Measurements from ENCODE around the gene ARHGAP20.

ARHGAP20 gene

GRCh38 chr11:110711776-110712658 lies at the start of gene ARHGAP20:
ARHGAP20 (minus strand) TSS chr11:110712437; CDS start chr11:110712231, 206 bp downstream.
- no peak for TF ChIP-seq CTCF (conservative IDR thresholded peaks at IDR 0.05; ENCODE audit: control insufficient read depth, insufficient read depth, low read depth, low read length)
- DNase-seq (ENCODE audit: low read depth) = peak; percentile 49

GRCh38 chr11:110761991-110762390 lies 49.8 kb upstream of the ARHGAP20 start:
- no peak for DNase-seq (ENCODE audit: low read depth)
- no peak for TF ChIP-seq CTCF (conservative IDR thresholded peaks at IDR 0.05; ENCODE audit: control insufficient read depth, insufficient read depth, low read depth, low read length)
- no peak overlapping the region for H3K4me3 ChIP-seq (ENCODE audit: control insufficient read depth, low read depth, low read length)

More at GRCh38 chr11:110711776-110712658, at the start of gene ARHGAP20:
- peak within 1 kb of the TSS; percentile 54 for H3K4me3 ChIP-seq (ENCODE audit: control insufficient read depth, low read depth, low read length)

- TF ChIP-seq CTCF (conservative IDR thresholded peaks at IDR 0.05; ENCODE audit: control insufficient read depth, insufficient read depth, low read depth, low read length) = no peak
- H3K4me3 ChIP-seq (ENCODE audit: control insufficient read depth, low read depth, low read length) = no peak overlapping the region
- DNase-seq (ENCODE audit: low read depth) = no peak
Observed at GRCh38 chr11:110761131-110761530, 48.9 kb upstream of the ARHGAP20 start.

- peak; percentile 53 for DNase-seq (ENCODE audit: low read depth)
- TF ChIP-seq CTCF (conservative IDR thresholded peaks at IDR 0.05; ENCODE audit: control insufficient read depth, insufficient read depth, low read depth, low read length) = no peak
- no peak overlapping the region for H3K4me3 ChIP-seq (ENCODE audit: control insufficient read depth, low read depth, low read length)
Observed at GRCh38 chr11:110759972-110760381, 47.7 kb upstream of the ARHGAP20 start.

GRCh38 chr11:110757962-110758755 lies 45.9 kb upstream of the ARHGAP20 start:
- no peak for DNase-seq (ENCODE audit: low read depth)
- no peak for TF ChIP-seq CTCF (conservative IDR thresholded peaks at IDR 0.05; ENCODE audit: control insufficient read depth, insufficient read depth, low read depth, low read length)

GRCh38 chr11:110757066-110757465 lies 44.8 kb upstream of the ARHGAP20 start:
- no peak overlapping the region for H3K4me3 ChIP-seq (ENCODE audit: control insufficient read depth, low read depth, low read length)
- no peak for TF ChIP-seq CTCF (conservative IDR thresholded peaks at IDR 0.05; ENCODE audit: control insufficient read depth, insufficient read depth, low read depth, low read length)
- no peak for DNase-seq (ENCODE audit: low read depth)

More at GRCh38 chr11:110757962-110758755, 45.9 kb upstream of the ARHGAP20 start:
- H3K4me3 ChIP-seq (ENCODE audit: control insufficient read depth, low read depth, low read length) = no peak overlapping the region
